ENCODE measurements around the gene ATP6V0D1.

The ATP6V0D1 gene

GRCh38 chr16:67388591-67388990 lies 92.4 kb downstream of the ATP6V0D1 start:
- DNase-seq, result no peak

GRCh38 chr16:67388191-67388590 lies 92.8 kb downstream of the ATP6V0D1 start:
- DNase-seq, result no peak

Measured in activated effector memory CD4-positive, alpha-beta T cell treated with Interleukin-2 at 50 U/mL for 16 hours (primary cell).